HUES48 (cell line): ENCODE data around the gene METTL4.

Experiments used
- H3K27ac ChIP-seq: one replicate; pipeline ENCODE4 v1.7.0; 2013; ENCODE audit warnings: low read depth, low read length, inconsistent platforms
- H3K27me3 ChIP-seq: 2 replicates; pipeline ENCODE4 v1.6.1; 2013; ENCODE audit warnings: mild to moderate bottlenecking, low read length; ENCODE audit not compliant: control insufficient read depth, insufficient read depth
- H3K36me3 ChIP-seq: 2 replicates; pipeline ENCODE4 v1.6.1; 2013; ENCODE audit warnings: low read length; ENCODE audit not compliant: control insufficient read depth, insufficient read depth
- H3K4me1 ChIP-seq: 2 replicates; pipeline ENCODE4 v1.6.1; 2013; ENCODE audit warnings: mild to moderate bottlenecking, low read length; ENCODE audit not compliant: control insufficient read depth, insufficient read depth
- H3K4me3 ChIP-seq: 2 replicates; pipeline ENCODE4 v1.5.1; 2013; ENCODE audit warnings: mild to moderate bottlenecking, low read depth, low read length
- H3K9ac ChIP-seq: 2 replicates; pipeline ENCODE4 v1.6.1; 2013; ENCODE audit warnings: mild to moderate bottlenecking, low read depth, low read length, moderate library complexity
- H3K9me3 ChIP-seq: 2 replicates; pipeline ENCODE4 v1.6.1; 2013; ENCODE audit warnings: low read length; ENCODE audit not compliant: control insufficient read depth, insufficient read depth

Gene METTL4

DNA sequence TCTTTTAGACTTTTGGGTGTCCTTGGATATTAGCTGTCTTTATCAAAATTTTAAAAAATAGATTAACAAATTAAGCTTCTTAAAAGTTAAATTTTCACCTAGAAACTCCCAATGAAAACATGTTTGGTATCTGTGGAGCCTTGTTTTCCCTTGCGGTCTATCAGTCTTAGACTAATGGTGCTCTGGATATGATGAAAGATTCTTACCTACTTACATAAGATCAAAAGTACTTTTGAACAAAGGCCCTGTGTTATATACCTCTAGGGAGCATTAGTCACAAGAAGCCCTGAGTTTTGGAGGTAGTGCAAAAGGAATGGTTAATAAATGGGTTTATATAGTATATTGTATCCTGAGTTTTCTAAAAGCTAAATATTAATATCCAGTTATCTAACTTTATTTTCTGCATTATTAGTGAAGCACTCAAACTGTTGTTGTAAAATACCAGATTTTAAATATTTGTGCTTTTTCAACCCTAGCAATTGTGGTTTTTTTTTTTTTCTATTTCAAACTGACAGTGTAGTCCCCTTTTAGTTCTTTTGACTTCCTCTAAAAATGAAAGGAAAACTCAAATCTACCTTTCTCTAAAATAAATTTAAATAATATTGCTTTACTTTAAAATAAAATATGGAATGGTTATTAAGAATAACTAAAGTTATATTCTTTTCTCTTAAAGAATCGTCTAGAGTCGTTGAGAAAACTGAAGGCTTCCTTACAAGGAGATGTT lies 18.2 kb upstream of the METTL4 start:
- Histone ChIP-seq H3K9ac (no peak overlapping the region), H3K27me3 (no peaks in the 10 kb centered on the region), H3K9me3 (no peaks in the 10 kb centered on the region), H3K27ac (no peak overlapping the region), H3K4me3 (no peak overlapping the region), H3K4me1 (no peaks in the 10 kb centered on the region), H3K36me3 (peaks cover 99% of the 10 kb centered on the region)

DNA sequence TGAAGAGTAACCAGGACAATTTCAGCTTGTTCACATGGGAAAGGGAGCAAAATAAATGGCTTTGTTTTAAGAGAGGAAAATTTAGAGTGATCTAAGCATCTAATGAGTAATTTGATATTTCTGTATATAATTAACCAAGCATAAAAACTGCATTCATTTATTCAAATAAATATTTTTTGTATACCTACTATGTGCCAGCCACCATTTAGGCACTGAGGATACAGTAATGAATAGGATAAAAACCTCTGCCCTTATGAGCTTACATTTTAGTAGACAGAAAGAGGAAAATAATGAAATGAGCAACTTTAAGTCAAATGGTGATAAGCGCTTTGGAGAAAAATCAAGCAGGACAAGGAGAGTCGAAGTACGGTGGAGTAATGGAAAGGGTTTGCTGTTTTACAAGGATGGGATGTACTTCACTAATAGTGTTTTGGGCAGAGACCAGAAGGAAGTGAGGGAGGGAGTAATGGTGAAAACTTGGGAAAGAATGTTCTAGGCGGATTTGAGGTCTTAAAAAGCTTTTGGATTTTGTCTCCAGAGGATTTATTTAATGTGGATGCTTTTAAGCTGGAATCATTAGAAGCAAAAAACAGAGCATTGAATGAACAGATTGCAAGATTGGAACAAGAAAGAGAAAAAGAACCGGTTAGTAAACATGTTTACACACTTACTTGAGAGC lies 17.5 kb upstream of the METTL4 start:
- H3K9ac ChIP-seq, result no peak overlapping the region
- no peak overlapping the region for H3K4me3 ChIP-seq
- H3K36me3 ChIP-seq, result peaks cover 95% of the 10 kb centered on the region
- H3K27ac ChIP-seq, result no peak overlapping the region
- H3K9me3 ChIP-seq, result no peaks in the 10 kb centered on the region
- H3K27me3 ChIP-seq, result no peaks in the 10 kb centered on the region
- H3K4me1 ChIP-seq, result no peaks in the 10 kb centered on the region

DNA sequence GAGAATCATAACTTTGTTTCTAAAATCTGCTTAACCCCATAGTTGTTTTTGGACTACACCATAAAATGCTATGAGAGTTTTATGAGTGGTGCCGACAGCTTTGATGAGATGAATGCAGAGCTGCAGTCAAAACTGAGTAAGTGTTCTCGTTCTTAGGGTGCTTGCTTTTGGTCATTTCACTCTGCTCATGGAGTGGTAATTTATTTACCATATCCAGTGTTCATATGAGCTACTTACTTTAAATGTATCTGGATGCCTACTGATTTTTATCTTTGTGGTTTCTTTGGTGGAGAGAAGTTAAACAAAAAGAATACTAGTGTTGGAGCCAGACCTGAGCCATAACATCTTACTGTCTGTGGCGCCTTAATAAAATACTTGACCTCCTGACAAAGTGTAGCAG lies 16.5 kb upstream of the METTL4 start:
- Histone ChIP-seq H3K27ac (no peak overlapping the region), H3K4me1 (no peaks in the 10 kb centered on the region), H3K36me3 (peaks cover 93% of the 10 kb centered on the region), H3K9ac (no peak overlapping the region), H3K4me3 (no peak overlapping the region), H3K27me3 (no peaks in the 10 kb centered on the region), H3K9me3 (no peaks in the 10 kb centered on the region)

DNA sequence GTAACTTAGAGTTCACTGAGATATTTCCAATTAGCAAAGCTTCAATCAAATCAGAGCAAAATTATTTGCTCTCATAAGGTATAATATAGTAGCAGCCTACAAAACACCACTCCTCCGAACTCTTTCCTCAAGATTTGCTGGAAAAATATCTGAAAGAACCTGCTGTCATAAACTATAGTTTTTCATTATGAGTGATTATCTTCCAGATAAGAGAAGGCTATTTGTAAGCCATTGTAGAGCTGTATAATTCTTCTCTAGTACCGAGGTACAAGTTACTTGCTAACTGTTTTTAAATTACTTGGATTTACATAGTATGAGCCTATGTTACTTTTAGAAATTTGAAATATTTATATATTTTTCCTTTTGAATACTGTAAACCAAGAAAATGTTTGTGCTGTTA lies 2.1 kb upstream of the METTL4 start:
- no peaks in the 10 kb centered on the region for H3K27me3 ChIP-seq
- peaks cover 23% of the 10 kb centered on the region; the same call in 1 of the 2 replicates for H3K4me1 ChIP-seq
- no peaks in the 10 kb centered on the region for H3K9me3 ChIP-seq
- H3K9ac ChIP-seq, result no peak overlapping the region
- H3K4me3 ChIP-seq, result peak overlapping the region; percentile 96
- peak overlapping the region; percentile 73 for H3K27ac ChIP-seq
- peaks cover 42% of the 10 kb centered on the region for H3K36me3 ChIP-seq

- H3K27ac ChIP-seq, result peak overlapping the region; percentile 73
- peaks cover 37% of the 10 kb centered on the region for H3K36me3 ChIP-seq
- H3K9ac ChIP-seq, result no peak overlapping the region
- H3K27me3 ChIP-seq, result no peaks in the 10 kb centered on the region
- H3K4me3 ChIP-seq, result peak overlapping the region; percentile 96
- no peaks in the 10 kb centered on the region for H3K9me3 ChIP-seq
- peaks cover 23% of the 10 kb centered on the region; the same call in 1 of the 2 replicates for H3K4me1 ChIP-seq
These were observed 1.6 kb upstream of the METTL4 start for GRCh38 chr18:2572892-2573291.

DNA sequence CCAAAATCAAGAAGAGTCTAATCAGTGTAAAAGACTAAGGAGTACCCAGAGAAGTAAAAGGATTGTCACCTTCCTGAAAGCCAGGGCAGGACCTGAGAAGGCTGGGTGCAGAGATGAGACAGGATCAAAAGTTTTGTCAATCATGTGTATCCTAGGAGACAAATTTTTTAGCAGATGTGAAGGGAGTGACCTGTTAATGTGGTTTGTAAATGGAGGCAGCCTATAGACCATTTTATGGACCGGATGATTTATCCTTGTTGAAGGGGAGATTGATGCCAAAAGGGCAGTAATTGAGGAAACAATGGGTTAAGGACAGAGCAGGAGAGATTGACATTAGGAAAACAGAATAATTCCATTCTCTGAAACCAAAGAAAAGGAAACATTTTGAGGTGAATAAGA lies 865 bp upstream of the METTL4 start:
- Histone ChIP-seq H3K36me3 (peaks cover 33% of the 10 kb centered on the region), H3K9ac (peak overlapping the region; percentile 96; the same call in 1 of the 2 replicates), H3K4me1 (peaks cover 23% of the 10 kb centered on the region; the same call in 1 of the 2 replicates), H3K27me3 (no peaks in the 10 kb centered on the region), H3K27ac (peak overlapping the region; percentile 99), H3K9me3 (no peaks in the 10 kb centered on the region), H3K4me3 (peak overlapping the region; percentile 96)

DNA sequence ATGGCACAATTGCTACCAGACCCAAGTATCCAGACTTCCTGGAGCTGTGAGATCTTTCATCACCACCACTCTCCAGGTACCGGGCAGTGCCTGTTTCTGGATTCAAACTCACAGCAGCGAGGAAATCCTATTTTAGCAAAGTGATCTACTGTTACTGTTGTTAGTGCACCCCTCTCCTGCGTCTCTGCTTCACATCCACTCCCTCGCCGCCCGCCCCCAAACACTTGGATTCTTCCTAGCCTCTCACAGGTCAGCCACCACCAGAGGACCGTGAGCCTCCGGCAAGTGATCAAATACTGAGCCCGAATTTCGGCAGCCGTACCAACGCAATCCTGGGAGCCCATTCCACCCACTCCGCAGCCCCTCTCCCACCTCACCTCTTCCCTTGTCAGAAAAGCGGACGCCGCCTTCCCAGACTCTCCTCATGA lies 519 bp downstream of the METTL4 start:
- H3K9ac ChIP-seq, result peak overlapping the region; percentile 96
- peaks cover 23% of the 10 kb centered on the region; the same call in 1 of the 2 replicates for H3K4me1 ChIP-seq
- peak overlapping the region; percentile 96 for H3K4me3 ChIP-seq
- no peaks in the 10 kb centered on the region for H3K27me3 ChIP-seq
- no peaks in the 10 kb centered on the region for H3K9me3 ChIP-seq
- peak overlapping the region; percentile 99 for H3K27ac ChIP-seq
- H3K36me3 ChIP-seq, result peaks cover 25% of the 10 kb centered on the region

DNA sequence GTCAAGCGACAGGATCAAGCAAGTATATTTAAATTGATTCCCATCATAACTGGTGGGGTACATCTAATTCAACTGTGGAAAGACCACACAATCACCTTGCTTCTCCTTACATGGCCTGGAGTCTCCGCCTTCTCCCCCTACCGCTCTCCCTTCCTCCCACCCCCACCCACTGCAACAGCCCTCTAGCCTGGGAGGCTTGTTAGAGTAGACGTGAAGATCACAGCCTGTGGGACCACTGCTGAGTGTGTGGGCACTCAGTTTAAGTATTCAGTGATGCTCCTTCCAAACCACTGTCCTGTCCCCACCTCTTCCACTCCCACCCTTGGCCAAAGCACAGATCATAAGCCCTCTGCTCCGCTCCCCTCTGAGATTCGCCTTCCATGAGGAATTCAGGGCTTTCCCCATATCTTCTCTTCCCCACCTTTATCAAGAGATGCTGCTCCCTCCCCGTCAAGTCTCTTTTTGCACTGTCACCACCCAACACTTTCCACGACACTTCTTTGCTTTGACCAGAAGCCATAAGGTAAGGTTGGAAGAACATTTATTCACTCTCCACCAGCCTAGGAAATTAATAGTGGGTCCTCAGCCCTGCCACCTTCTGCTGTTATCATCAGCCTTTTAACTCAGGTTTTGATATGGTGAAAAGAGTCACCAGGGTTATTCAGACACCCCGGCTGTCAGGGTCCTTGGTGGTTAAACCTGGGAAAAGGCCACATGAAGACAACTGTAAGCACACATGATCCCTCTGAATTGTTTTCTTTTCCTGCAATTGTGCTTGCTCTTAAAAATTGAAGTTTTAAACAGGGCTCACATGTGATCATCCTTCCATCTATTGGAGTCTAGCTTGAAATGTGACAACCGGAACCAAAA lies 1.7 kb downstream of the METTL4 start:
- peaks cover 23% of the 10 kb centered on the region; the same call in 1 of the 2 replicates for H3K4me1 ChIP-seq
- H3K27ac ChIP-seq, result no peak overlapping the region
- no peaks in the 10 kb centered on the region for H3K9me3 ChIP-seq
- H3K9ac ChIP-seq, result no peak overlapping the region
- H3K36me3 ChIP-seq, result peaks cover 13% of the 10 kb centered on the region
- no peaks in the 10 kb centered on the region for H3K27me3 ChIP-seq
- peak overlapping the region; percentile 96 for H3K4me3 ChIP-seq

GRCh38 chr18:2568605-2569004 lies 2.7 kb downstream of the METTL4 start:
- Histone ChIP-seq H3K9ac (no peak overlapping the region), H3K9me3 (no peaks in the 10 kb centered on the region), H3K4me1 (peaks cover 14% of the 10 kb centered on the region; the same call in 1 of the 2 replicates), H3K36me3 (0 out of 2 replicates have a peak, but pooled peaks cover 11% of the 10 kb centered on the region), H3K27ac (no peak overlapping the region), H3K27me3 (no peaks in the 10 kb centered on the region), H3K4me3 (no peak overlapping the region; the same call in 1 of the 2 replicates)

GRCh38 chr18:2568129-2568528 lies 3.2 kb downstream of the METTL4 start:
- H3K9me3 ChIP-seq, result no peaks in the 10 kb centered on the region
- H3K9ac ChIP-seq, result no peak overlapping the region
- no peak overlapping the region for H3K4me3 ChIP-seq
- H3K4me1 ChIP-seq, result peaks cover 11% of the 10 kb centered on the region; the same call in 1 of the 2 replicates
- H3K27ac ChIP-seq, result no peak overlapping the region
- 0 out of 2 replicates have a peak, but pooled peaks cover 11% of the 10 kb centered on the region for H3K36me3 ChIP-seq
- no peaks in the 10 kb centered on the region for H3K27me3 ChIP-seq
